HG02588 (cell line): ENCODE data around the gene CACNA1C.

Experiments
- ATAC-seq: cut with Tn5 transposase; IDR thresholded peaks from one replicate; pipeline ENCODE4 v1.9.1; 2021; ENCODE audit warnings: mild to moderate bottlenecking, moderate library complexity; ENCODE audit not compliant: unreplicated experiment

Gene CACNA1C

DNA sequence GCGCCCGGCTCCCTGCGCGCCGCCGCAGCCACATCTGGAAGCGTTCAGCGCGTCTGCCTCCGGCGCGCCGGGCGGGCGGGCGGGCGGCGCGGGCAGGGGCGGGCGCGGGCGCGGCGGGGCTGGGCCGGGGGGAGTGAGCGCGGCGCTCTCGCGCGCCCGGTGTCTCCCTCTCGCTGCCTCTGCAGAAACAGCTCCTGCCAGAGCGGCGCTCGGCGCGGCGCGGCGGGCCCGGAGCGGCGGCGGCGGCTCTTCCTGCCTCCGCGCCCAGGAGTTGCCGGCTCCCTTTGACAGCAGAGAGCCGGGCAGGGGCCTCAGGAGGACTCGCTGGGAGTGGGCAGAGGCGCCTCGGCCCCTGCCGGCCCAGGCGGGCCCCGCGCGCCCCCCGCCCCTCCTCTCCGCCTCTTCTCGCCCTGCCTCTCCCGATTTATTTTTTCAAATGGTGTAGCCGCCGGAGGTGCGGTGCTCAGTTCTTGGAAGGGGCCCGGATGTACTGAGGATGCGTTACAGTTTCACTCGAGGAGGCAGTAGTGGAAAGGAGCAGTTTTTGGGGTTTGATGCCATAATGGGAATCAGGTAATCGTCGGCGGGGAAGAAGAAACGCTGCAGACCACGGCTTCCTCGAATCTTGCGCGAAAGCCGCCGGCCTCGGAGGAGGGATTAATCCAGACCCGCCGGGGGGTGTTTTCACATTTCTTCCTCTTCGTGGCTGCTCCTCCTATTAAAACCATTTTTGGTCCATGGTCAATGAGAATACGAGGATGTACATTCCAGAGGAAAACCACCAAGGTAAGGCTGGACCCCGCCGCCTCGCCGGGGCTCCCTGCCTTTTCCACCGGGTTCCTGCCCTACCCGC is at the start of gene CACNA1C:
CACNA1C (plus strand) TSS at position 162 of the 853 bp plus-strand sequence; CDS start at position 738, 576 bp downstream.
- ATAC-seq = no peak

DNA sequence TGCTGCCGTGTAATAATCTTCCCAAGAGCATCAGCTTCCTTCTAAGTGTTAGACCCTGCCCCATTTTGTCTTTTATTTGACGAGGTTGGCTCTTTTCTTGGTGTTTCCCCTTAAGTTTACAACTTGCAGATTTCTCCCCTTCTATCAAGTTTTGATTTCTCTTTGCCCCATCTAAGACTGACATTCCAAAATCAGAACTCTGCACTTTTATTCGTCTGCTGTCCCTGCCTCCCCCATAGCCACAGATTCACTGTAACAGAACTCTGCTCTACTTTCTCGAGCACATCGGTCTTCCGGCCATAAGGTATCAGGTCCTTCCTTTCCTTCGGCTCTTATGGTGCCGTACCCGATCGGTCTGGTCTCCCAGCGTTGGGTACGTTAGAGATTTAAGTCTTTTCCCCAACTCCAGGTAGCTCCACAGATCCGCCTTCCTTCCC is 49.1 kb upstream of the CACNA1C start:
- ATAC-seq = no peak

DNA sequence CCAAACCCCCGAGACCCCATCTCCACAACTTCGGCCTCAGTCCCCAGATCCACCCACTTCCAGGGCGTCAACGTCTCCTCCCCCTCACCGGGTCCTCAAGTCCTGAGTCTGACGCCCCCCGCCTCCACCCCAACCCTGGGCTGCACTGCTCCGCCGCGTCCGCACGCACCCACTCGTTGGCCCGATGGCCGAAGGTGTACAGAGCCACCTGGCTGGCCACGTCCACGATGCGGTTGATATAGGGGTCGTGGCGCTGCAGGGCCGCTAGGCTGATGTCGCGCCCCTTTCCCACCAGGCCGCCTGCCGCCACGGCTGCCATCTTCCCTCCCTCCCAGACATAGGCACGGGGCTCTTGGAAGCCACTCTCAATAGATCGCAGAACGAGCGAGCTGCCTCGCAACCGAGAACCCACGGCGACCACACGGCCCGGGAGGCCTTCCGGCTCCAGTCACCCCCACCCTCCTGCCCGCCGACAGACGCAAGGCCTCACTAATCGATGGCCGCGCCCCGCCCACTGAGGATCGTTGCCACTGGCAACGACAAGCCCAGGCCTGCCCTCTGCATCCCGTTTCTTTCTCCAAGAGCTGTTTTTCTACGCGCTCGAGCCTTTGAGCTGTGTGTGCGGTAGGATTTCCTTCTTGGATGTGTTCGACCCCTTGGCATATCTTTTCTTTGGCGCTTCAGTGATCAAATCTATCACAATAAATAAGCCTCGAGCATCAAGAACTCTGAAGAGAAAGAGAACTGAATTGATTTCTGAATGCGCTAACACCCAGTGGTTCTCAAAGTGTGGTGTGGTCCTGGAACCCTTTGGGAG is 48.5 kb upstream of the CACNA1C start, which contains the start of gene DCP1B:
DCP1B (minus strand) TSS at position 345 of the 817 bp plus-strand sequence; CDS start at position 319, 26 bp downstream.
- ATAC-seq = peak; percentile 99

DNA sequence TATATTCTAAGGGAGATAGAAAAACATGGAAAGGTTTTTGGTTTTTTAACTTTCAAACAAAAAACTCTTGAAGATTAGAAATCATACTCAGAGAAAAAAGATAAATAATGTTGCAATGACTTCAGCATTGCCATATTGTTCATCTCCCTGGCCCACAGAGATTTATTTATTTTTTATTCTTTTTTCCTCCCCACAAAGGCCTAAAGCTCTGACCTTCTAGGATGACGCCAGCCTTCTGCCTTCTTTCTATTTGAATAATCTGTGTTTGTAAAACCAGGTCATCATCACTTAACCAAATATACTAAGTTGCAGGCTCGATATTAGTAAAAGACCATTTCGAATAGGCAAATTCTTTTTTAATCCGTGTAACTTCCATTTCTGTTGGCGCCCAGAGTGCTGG is 44.1 kb upstream of the CACNA1C start:
- no peak for ATAC-seq

DNA sequence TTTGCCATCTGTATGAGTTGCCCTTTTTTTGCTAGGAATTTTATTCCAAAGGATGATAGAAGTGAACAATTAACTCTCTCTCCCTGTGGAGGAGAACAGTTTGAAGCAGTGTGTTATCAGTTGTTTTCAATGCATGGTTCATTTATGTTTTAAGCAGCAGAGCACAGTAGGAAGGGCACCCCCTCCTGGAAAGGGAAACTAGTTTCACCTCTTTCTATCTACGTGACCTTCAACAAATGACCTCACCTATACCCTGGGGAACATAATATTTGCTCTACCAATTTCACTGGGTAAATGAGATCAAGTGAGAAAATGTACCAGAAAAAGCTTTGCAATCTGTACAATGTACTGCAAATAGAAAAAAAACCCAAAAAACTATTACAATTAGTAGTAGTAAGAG is 43.2 kb upstream of the CACNA1C start:
- no peak for ATAC-seq

DNA sequence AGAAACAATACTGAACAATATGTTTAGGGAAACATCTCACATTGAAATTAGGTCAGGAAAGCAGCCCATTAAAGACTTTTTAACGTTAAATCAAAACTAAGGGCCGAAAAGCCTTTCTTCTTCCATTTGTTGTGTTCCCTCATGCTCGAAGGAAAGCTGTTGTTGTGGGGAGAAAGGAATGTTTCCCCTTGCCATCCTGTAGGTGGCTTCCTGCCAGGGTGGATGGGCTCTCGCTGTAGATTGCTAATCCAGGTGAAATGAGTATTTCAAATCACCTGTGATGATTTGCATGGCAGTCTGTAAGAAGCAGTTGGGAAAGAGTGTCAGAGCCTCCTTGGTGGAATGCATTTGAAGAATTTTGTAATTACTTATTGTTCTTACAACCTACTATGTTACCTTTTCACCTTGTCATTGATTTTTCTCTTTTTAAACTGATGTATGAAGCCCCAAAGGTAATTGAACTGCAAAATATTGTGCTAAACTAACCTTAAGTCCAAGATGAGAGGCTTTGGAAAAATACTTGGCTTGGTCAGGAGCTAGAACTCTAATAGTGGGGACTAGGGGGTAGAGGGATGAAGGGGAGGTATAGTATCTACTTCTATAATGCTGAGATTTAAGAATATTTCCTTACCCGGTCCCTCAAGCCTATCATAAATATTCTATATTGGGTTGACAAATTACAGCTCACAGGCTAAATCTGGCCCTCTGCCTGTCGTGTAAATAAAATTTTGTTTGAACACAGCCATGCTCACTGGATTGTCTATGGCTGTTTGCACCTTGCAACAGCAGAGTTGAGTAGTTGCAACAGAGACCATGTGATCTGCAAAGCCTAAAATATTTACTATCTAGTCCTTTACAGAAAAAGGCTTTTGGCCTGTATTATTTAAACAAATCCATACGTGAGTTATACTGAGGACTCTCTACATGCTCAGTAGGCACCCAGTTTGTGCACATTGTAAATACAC is 40.9 kb upstream of the CACNA1C start:
- no peak for ATAC-seq

DNA sequence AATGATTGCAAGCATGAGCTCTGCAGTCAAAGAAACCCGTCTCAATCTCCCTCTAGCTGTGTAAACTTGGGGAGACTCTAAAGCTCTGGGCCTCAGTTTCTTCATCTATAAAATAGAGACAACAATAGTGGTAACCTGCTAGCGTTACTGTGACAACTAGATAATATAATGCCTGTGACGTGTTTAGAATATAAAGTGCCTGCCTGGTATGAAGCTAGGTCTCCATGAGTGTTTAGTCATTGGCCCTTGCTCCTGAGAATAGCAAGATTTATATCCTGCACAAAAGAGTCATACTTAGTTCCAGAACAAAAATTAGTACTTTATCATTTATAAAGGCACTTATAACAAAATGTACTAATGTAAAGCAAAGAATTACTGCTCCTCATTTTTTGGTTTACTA is 39.7 kb upstream of the CACNA1C start:
- ATAC-seq = no peak

DNA sequence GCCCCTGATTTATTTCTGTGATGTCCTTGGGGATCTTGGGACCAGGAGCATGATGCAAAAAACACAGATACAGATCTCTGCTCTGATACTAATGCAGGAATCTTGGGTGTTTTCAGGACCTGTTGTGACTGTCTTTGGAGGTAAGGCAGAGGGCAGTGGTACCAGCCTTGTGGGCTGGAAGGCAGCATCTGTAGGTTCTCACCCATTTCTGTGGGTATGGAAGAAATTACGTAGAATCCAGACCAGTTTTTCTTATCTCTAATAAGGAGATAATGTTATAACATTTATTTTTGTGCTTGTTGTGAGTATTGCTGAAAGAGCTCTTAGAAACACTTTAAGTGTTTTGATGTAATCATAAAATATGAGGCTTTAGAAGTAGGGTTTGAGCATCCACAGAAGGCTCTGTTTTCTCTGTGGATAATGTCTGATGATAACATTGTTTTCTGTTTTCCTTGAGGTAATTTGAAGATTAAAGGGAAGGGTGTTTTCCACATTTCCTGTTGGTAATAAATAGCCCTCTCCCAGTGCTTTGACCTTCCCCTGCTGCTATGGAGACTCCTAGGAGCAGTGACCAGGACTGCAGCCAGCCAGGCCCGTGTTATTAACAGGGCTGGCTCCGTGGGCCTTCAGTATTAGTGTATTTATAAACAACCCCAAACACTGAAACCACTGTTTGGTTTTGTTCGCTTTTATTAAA is 39.1 kb upstream of the CACNA1C start:
- no peak for ATAC-seq

DNA sequence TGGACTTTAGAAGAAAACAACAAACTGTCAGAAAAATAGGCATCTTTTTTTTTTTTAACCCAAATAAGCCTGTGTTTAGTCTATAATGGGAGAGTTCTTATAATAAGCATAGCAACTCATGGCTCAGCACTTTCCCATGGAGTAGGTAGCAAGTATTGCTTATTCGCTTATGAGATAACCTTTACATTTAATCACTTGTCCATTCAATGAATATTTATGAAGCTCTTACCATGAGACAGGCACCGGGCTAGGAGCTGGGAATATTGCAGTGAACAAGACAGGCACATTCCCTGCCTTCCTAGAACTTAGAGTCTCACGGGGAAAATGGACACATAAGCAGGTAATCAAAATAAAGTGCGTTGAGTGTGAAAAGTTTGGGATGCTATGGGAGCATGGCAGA is 38.6 kb upstream of the CACNA1C start:
- no peak for ATAC-seq

DNA sequence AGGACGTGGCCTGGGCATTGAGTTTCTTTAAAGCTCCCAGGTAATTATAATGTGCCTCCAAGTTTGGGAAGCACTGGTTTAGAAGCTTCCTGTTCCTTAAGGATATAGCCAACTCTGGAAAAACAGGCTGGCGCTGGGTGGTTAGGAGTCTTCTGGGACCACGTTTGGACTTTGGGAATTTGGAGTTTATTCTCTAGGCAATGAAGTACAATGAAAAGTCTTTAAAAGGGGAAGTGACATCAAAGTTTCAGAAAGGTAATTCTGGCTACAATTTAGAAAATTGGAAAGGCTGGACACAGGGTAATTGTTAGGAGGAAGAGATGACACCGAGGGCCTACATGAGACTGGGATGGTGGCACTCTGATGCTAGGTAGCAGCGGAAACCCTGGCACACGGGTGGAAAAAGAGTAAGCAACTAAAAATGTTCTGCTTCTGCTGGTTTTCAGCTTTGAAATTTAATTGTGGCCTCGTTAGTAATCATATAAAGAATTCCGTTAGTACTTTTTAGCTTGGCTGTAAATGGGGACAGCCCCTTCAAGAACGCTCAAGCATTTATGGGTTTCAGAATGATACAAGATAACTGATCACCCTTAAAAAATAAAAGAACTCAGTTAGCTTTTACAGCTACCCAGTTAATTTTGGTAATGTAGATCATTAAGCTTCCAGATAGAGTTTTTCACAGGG is 35.8 kb upstream of the CACNA1C start:
- ATAC-seq = no peak

DNA sequence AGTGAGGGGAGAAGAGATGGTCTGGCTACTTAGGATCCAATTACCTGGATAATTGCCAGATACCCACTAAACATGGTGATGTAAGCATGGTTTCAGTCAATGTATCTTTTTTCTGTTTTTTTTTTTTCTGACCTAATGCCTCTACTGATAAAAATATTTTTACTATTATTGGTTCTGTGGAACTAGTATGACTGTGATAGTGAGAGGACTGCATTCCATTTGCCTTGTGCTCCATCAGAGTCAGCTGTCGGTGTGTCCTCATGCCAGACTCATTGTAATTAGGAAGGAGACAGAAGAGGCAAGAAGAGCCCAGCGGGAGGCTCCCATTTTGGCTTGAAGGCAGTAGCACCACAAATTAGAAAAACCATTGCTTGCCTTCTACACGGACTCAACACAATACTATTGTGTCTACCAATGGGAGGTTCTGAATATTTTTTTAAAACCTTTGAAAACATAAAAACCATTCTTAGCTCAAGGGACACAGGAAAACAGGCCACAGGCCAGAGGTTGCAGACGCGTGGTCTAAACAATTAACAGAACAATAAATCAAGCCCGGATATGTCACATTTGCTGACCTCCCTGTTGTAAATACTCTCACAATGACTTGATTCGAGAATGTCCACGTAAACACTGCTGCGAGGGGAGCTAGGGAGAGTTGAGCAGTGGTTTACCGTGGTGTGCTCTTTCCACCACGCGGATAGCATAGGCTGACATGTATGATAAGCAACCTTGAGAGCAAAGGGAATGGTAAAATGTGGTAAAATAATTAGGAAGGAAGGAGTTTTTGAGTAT is 35.0 kb upstream of the CACNA1C start:
- no peak for ATAC-seq

DNA sequence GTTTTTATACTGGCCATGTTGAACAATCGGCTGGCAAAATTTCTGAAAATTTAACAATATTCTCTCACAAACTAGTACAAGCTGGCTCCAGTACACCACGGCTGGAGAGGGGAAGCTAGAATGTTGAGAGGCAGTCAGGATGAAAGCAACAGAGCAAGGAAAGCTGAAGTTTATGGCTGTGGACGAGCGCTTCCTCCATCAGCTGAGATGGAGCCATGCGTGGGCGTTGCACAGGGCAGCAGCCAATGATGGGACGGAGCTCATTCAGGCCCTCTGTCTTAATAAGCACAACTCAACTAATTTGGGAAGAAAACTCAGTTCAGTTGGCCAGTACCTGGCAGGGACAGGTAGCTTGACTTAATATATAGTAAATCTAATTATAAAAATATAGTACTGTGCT is 34.4 kb upstream of the CACNA1C start:
- no peak for ATAC-seq

DNA sequence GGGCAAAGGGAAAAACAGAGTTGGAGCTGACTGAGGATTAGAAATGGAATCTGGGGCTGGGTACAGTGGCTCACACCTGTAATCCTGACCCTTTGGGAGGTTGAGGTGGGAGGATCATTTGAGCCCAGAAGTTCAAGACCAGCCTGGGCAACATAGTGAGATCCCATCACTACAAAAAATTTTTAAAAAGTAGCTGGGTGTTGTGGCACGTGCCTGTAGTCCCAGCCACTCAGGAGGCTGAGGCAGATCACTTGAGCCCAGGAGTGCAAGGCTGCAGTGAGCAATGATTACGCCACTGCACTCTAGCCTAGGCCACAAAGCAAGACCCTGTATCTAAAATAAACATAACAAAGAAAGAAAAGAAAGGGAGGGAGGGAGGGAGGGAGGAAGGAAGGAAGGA is 33.7 kb upstream of the CACNA1C start:
- ATAC-seq = no peak

DNA sequence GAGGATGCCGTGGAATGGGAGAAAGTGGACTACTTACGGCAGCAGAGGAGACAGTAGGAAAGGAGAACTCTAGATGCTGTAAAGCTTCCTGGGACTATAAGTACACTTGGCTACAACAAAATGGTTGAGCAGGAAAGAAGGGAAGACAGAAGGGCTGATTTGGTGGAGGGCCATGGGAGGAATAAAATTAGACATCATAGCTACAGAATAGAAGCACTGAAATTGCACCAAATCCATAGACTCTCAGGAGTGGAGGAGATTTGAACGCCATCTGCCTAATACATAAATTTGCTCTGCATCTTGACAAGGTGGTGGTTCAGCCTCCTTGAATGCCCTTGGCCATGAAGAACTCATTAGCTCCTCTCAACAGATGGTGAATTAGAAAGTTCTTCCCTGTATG is 32.3 kb upstream of the CACNA1C start:
- no peak for ATAC-seq

DNA sequence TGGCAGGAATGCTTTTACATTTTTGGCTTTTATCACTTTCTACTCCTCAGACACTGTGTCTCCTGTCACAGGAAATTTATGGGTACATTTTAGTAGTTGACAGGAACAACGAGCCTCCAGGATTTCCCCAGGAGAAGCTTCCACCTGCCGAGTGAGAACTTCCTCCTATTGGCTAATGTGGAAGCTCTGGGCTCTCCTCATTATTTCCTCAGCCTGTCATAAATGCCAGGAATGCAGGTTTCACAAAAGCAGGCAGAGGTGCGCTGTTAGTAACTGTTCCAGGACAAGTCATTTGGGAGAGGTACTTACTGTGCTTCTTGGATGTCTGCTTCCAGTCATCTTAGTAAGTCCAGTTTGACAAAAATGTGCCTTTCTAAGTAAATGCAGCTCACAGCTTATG is 29.4 kb upstream of the CACNA1C start:
- no peak for ATAC-seq

DNA sequence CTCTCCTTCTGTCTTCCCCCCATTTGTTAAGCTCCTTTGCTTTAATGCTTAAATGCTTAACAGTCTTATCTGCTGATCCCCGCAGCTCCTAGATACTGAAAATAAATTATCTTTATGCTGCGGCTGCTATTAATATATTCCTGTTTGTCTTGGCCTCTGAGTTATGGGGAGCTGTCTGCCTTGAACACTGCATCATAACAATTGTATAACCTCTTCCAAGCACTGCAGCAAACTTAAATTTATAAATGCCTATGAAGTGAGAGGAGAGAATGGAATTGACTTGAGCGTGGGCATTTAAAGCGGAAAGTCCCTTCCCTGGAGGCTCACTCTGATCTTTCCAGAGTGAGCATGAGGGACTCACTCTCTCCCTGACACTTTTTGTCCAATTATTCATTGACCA is 25.4 kb upstream of the CACNA1C start:
- no peak for ATAC-seq

DNA sequence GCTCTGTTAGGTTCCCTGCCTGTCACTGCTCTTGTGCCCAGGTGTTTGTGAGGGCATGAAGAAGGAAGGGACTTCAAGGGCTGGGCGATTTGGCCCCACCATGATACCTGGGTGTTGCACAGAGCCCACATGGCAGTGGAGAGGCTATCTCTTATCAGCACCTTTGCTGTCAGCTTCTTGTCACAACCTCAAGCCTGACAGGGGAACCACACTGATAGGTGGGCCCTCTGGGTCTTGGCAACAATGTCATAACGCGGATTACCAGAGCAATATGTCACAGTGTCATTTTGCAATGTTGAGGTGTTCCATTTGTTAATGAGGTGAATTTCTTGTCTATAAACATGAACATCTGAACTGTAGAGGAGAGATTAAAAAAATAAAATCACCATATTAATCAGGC is 22.9 kb upstream of the CACNA1C start:
- ATAC-seq = no peak

DNA sequence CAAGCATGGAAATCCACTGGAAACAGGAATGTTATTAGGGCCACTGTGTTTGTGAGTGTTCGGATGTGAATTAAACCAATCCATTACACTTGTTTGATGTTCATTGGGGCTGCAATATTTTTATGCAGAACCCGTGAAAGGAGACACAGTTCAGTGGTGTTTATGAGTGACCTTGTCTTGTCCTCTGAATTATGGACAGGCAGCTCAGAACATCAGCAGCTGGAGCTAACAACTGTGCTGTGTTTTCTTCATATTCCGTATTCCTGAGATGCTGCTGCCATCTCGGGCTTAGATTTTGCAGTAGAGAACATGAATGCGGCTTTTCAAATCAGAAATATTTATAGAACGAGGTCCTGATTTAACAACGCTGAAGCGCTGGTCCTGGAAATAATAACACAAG is 20.3 kb upstream of the CACNA1C start:
- no peak for ATAC-seq
